RWPE2 (cell line): ENCODE results near the gene STEAP3.
A peak's percentile ranks its signal among the peaks of the same experiment; 100 is the strongest.

Experiments used
- ATAC-seq: fragments of 200-7000 bp; cut with Tn5 transposase; 3 replicates; pipeline ENCODE4 v1.9.1; 2021; ENCODE audit warnings: low read depth
- DNase-seq: peaks from one replicate; pipeline ENCODE4 v3.0.0-alpha.2; 2020; ENCODE audit warnings: low spot score
- H3K27ac ChIP-seq: fragments of 450-650 bp; 2 replicates; pipeline ENCODE4 v1.5.1; 2017; ENCODE audit warnings: mild to moderate bottlenecking; ENCODE audit not compliant: poor library complexity, severe bottlenecking
- H3K27me3 ChIP-seq: fragments of 250-450 bp; sonication (Bioruptor Pico); 2 replicates; pipeline ENCODE4 v1.5.1; 2021; ENCODE audit warnings: mild to moderate bottlenecking, moderate library complexity; ENCODE audit not compliant: insufficient read depth, poor library complexity, severe bottlenecking
- H3K36me3 ChIP-seq: fragments of 250-450 bp; sonication (Bioruptor Pico); 2 replicates; pipeline ENCODE4 v1.5.1; 2020; ENCODE audit warnings: low read depth, mild to moderate bottlenecking, moderate library complexity
- H3K4me1 ChIP-seq: fragments of 250-450 bp; sonication (Bioruptor Pico); 2 replicates; pipeline ENCODE4 v1.5.1; 2021; ENCODE audit warnings: mild to moderate bottlenecking, moderate library complexity; ENCODE audit not compliant: insufficient read depth, poor library complexity, severe bottlenecking
- H3K4me3 ChIP-seq: fragments of 250-450 bp; sonication (Bioruptor Pico); 2 replicates; pipeline ENCODE4 v1.5.1; 2021; ENCODE audit warnings: mild to moderate bottlenecking, moderate library complexity; ENCODE audit not compliant: severe bottlenecking
- H3K9me3 ChIP-seq: fragments of 250-450 bp; sonication (Bioruptor Pico); 2 replicates; pipeline ENCODE4 v1.5.1; 2021; ENCODE audit warnings: mild to moderate bottlenecking, moderate library complexity; ENCODE audit not compliant: severe bottlenecking
- TF ChIP-seq, protein P1 (sequence below): fragments of 450-650 bp; IDR thresholded peaks from one replicate; pipeline ENCODE4 v1.5.1; 2017; ENCODE audit warnings: mild to moderate bottlenecking, moderate library complexity; ENCODE audit not compliant: poor library complexity, severe bottlenecking

Gene STEAP3

DNA sequence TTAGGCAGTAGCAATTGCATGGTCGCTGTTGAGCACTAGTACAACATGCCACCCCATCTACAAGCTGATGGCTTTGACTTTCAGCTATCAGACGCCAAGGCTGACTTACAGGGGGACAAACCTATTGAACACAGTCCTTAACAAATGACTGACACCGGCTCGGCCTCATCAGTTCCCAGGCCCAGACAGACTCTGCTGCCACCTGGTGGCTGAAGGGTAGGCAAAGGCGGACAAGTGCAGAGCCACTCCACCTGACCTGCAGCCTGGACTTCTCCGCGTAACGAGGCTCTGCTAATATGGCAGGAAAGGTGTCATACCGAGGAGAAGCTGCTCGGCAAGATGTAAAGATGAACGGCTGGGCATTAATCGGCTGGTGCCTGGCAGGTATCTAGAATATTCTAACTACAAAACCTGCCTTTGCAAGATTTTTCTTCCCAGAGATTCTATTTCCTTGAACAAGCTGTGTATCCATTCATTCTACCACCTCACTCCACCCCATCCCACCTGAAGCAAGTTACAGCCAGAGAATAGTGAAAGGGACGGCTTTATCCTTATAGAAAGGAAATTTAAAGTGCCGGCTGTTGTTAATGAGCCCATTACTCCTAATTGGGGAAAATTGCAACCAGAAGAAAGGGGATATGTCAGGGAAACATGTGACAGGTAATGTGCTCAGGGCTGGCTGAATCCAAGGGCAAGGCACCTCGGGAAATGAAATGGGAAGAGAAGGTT, 67.4 kb downstream of the STEAP3 start:
- DNase-seq: peak; percentile 79
- peak; percentile 96 for ATAC-seq
- H3K4me3 ChIP-seq: no peak overlapping the region
- no peaks in the 10 kb centered on the region for H3K9me3 ChIP-seq
- TF ChIP-seq, protein P1, sequence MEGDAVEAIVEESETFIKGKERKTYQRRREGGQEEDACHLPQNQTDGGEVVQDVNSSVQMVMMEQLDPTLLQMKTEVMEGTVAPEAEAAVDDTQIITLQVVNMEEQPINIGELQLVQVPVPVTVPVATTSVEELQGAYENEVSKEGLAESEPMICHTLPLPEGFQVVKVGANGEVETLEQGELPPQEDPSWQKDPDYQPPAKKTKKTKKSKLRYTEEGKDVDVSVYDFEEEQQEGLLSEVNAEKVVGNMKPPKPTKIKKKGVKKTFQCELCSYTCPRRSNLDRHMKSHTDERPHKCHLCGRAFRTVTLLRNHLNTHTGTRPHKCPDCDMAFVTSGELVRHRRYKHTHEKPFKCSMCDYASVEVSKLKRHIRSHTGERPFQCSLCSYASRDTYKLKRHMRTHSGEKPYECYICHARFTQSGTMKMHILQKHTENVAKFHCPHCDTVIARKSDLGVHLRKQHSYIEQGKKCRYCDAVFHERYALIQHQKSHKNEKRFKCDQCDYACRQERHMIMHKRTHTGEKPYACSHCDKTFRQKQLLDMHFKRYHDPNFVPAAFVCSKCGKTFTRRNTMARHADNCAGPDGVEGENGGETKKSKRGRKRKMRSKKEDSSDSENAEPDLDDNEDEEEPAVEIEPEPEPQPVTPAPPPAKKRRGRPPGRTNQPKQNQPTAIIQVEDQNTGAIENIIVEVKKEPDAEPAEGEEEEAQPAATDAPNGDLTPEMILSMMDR: peak; percentile 96
- H3K27me3 ChIP-seq: no peaks in the 10 kb centered on the region
- H3K27ac ChIP-seq: no peak overlapping the region
- no peaks in the 10 kb centered on the region for H3K4me1 ChIP-seq
- H3K36me3 ChIP-seq: no peaks in the 10 kb centered on the region

DNA sequence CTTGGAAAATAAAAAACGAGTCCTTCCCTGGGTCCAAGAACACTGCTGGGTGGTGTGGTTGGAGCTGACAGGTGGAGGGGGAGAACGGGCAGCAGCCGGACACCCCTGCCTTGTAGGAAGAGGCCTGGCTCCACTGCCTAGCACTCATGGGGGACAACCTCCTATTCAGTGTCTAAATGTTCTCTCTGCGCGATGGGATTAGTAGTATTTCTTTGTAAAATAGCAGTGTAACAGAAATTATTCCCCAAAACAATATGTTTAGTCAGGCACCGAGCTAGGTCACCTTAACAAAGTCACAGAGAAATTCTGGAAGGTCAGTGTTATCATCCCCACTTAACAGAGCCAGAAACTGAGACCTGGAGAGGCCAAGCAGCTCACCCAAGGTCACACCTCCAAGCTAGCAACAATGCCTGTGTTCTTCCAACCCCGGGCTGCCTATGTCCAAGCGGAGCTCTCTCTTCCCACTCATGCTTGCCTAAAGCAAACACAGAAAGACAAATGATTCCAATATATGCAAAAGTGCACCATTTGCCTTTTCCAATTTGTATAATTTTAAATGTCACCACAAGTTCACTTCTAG, 68.0 kb downstream of the STEAP3 start:
- ATAC-seq (no peak), DNase-seq (no peak)
- H3K4me3 ChIP-seq: no peak overlapping the region
- H3K4me1 ChIP-seq: no peaks in the 10 kb centered on the region
- TF ChIP-seq, protein P1: no peak
- no peaks in the 10 kb centered on the region for H3K27me3 ChIP-seq
- H3K36me3 ChIP-seq: no peaks in the 10 kb centered on the region
- H3K27ac ChIP-seq: no peak overlapping the region
- no peaks in the 10 kb centered on the region for H3K9me3 ChIP-seq

DNA sequence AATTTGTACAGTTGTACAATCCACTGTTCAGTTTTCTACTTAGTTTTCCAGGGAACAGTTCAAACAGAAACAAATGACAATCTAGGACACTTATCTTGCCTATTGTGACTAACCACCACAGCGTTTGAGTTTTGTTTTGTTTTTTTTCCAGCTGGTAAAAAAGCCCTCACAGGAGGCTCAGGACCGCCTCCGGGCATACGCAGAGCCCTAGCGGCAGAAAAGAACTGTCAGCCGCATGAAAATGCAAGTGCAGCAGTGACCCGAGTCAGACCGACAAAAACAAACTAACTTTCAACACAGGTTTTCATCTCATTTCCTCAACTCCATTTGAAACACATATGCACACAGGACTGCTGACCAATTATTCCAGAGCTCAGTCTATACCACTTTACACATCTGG, 68.6 kb downstream of the STEAP3 start:
- Histone ChIP-seq H3K36me3 (no peaks in the 10 kb centered on the region), H3K27ac (no peak overlapping the region), H3K4me1 (no peaks in the 10 kb centered on the region), H3K9me3 (no peaks in the 10 kb centered on the region), H3K4me3 (no peak overlapping the region), H3K27me3 (no peaks in the 10 kb centered on the region)
- DNase-seq (no peak), ATAC-seq (no peak)
- TF ChIP-seq, protein P1: no peak

DNA sequence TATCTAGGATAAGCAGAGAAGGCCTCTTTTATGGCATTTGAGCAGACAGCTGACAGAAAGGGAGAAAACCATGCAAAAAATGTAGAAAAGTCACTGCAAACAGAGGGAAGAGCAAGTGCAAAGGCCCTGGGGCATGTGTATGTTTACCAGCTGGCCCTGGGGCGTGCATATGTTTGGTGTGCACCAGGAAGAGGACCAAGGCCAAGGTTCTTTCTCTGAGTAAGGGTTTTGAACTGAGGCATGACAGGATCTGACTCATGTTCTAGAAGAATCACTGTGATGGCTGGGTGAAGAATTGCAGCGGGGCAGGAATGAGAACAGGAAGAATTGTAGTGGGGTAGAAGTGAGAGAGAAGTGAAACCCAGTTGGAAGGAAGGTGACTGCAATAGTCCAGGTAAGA, 69.6 kb downstream of the STEAP3 start:
- Histone ChIP-seq H3K27me3 (no peaks in the 10 kb centered on the region), H3K4me3 (no peak overlapping the region), H3K4me1 (no peaks in the 10 kb centered on the region), H3K9me3 (no peaks in the 10 kb centered on the region), H3K27ac (no peak overlapping the region), H3K36me3 (no peaks in the 10 kb centered on the region)
- DNase-seq (no peak), ATAC-seq (no peak)
- TF ChIP-seq, protein P1: no peak

DNA sequence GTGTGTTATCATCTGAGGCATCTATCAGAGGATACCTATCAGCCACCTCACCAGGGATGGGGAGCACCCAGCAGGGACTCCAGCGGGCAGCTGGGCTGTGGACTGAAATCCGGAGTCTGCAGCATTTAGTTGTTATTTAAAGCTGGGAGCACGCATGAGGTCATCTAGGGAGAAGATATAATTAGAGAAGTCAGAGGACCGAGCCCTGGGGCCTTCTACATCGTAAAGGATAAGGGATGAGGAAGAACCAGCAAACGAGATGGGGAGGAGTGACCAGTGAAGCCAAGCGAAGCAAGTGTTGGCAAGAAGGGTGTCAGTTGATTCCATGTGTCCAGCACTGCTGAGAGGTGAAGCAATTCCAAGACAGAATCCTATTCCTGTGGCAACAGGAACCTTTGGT, 70.3 kb downstream of the STEAP3 start:
- H3K4me1 ChIP-seq: no peaks in the 10 kb centered on the region
- H3K9me3 ChIP-seq: no peaks in the 10 kb centered on the region
- no peaks in the 10 kb centered on the region for H3K36me3 ChIP-seq
- no peak for ATAC-seq
- TF ChIP-seq, protein P1: no peak
- no peak for DNase-seq
- H3K27me3 ChIP-seq: no peaks in the 10 kb centered on the region
- H3K27ac ChIP-seq: no peak overlapping the region
- H3K4me3 ChIP-seq: no peak overlapping the region
